Choroid plexus epithelial cell (primary cell): ENCODE results near the gene TMEM9.

ENCODE experiments used
- DNase-seq: peaks from one replicate; pipeline ENCODE4 v3.0.0-alpha.2; 2010; ENCODE audit warnings: low read depth
- H3K4me3 ChIP-seq: 2 replicates; pipeline ENCODE4 v1.5.1; 2011; ENCODE audit warnings: low read depth, mild to moderate bottlenecking, control low read depth, low read length, moderate library complexity
- CTCF ChIP-seq: conservative IDR thresholded peaks from 2 replicates; pipeline ENCODE4 v1.5.1; 2011; ENCODE audit warnings: low read depth, mild to moderate bottlenecking, control low read depth, inconsistent platforms, low read length, moderate library complexity

The TMEM9 gene

DNA sequence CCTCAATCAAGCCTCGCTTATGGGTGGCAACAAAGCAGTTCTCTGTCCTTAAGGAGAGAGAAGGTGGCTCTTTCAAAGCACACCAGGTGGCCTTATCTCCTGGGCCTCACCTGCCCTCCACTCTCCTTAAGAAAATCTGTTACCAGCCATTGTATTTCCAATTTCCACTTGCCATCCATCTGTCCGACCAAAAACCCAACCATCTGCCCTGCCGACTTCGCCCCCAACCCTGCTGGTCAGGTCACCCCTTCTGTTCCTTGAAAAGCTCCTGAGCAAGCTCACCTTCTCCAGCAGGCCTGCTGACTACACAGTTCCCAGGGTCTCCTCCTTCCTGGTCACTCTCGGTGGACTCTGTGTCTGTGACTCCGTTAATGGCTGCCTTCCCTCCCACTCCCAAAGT, 35.7 kb upstream of the TMEM9 start:
- H3K4me3 ChIP-seq = no peak overlapping the region
- TF ChIP-seq CTCF = no peak
- DNase-seq = no peak

- H3K4me3 ChIP-seq = no peak overlapping the region
- no peak for TF ChIP-seq CTCF
- no peak for DNase-seq
Observed at GRCh38 chr1:201189085-201189484, 34.8 kb upstream of the TMEM9 start.

GRCh38 chr1:201186192-201186591, 31.9 kb upstream of the TMEM9 start:
- no peak for DNase-seq
- no peak overlapping the region for H3K4me3 ChIP-seq
- no peak for TF ChIP-seq CTCF

DNA sequence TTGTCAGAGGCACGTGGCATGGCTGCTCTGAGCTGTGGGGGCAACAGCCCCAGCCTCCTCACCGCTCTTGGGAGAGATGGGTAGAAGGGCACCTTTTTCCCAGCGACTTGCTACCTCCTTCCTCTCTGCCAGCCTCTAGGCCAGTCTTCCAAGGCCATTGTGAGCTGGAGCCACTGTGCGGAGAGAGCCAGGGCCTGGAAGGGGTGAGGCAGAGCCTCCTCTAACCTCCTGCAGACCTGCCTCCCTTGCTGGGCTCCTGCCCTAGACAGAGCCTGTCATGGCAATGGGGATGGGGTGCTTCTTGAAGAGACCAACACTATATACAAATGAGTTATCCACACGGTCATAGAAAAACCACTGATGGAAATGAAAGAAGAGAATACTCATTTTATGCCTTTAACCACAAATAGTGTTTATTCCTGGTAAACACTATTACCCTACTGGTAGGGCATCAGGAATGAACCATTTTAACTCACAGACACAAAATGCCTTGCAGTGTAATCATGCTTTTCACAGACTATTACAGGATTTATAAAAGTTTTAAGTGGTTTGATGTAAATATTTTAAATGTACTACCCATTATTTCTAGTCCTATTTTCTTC, 31.4 kb upstream of the TMEM9 start:
- no peak for TF ChIP-seq CTCF
- no peak overlapping the region for H3K4me3 ChIP-seq
- DNase-seq = no peak

GRCh38 chr1:201185123-201185453, 30.8 kb upstream of the TMEM9 start:
- no peak overlapping the region for H3K4me3 ChIP-seq
- DNase-seq = no peak
- no peak for TF ChIP-seq CTCF

DNA sequence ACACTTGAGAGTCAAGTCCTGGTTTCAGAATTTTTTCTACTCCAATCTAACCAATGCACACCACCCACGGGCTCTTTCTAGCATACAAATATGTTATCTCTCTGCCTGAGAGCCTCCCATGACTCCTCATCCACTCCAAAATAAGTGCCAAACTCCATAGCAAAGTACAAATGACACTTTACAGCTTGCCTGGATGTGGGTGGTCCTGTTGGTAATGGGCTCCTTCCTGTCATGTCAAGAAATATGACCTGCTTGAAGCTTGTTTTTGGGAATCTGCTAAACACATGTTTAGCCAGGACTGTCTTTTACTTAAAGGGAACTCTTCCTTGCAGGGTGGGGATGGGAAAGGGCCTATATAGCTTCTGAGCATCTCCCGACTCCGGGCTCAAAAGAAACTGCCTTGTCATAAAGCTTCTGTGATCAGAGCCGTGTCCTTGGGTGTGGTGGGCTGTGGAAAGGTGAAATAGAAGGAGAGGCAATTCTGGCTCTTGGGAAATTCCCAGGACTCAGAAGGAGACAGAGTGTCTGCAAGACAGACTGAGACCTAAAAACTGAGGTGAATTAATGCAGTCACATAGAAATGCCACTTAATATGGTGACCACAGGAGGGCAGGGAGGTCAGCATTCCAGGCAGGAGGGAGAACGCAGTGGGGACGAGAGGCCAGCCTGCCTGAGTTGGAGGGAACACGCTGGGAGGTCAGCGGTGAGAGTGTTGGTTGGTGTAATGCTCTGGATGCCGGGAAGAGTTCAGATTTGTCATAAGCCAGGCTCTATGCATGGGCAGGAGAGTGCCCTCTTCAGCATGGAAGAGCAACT, 30.2 kb upstream of the TMEM9 start:
- H3K4me3 ChIP-seq = no peak overlapping the region
- peak; percentile 91 for DNase-seq

More for the DNA sequence above, 30.2 kb upstream of the TMEM9 start:
- TF ChIP-seq CTCF = peak; percentile 89
